Measurements from ENCODE around the gene GPR39. TPM values are rescaled to one million over a fixed set of nuclear protein-coding genes. Genes with fewer than 3 reads are reported as not detected.
"Not testable (repeated sequence)": the region's sequence is repeated elsewhere in the genome, so short reads cannot be mapped to it uniquely, and the experiment has no call there.

GPR39 gene
- total RNA-seq, 1 experiment from 2014 or later, result 0.50 TPM

- no peaks in the 10 kb centered on the region for H3K27me3 ChIP-seq (ENCODE audit: insufficient read depth, low read length)
- no peak overlapping the region for H4K91ac ChIP-seq (ENCODE audit: insufficient read length, low read depth, low read length)
- no peak overlapping the region for H2BK20ac ChIP-seq (ENCODE audit: low read depth, low read length, poor library complexity, severe bottlenecking)
- peaks cover 0 to 13% of the 10 kb centered on the region in 2 experiments; a peak in 2 of 4 replicates for H3K4me1 Mint-ChIP-seq
- H2BK15ac ChIP-seq (ENCODE audit: low read depth, low read length), result no peak overlapping the region
- no peak overlapping the region for H4K8ac ChIP-seq (replicated peaks; ENCODE audit: insufficient read length, low read depth, low read length)
- H3K9me3 Mint-ChIP-seq, result peaks cover 5 to 6% of the 10 kb centered on the region in 2 experiments; a peak in 3 of 5 replicates
- no peak overlapping the region for H2BK120ac ChIP-seq (ENCODE audit: low read depth, low read length, poor library complexity, severe bottlenecking)
- H4K5ac ChIP-seq (ENCODE audit: insufficient read length, low read depth, low read length), result no peak overlapping the region
- no peak overlapping the region for H2BK12ac ChIP-seq (ENCODE audit: insufficient read length, low read depth, low read length)
- WGBS (ENCODE audit: extremely low coverage, insufficient read length, low lambda C conversion rate), result no CpG with 5 or more reads among the region's 4 CpGs
- H3K4ac ChIP-seq (ENCODE audit: low read depth, low read length), result no peak overlapping the region
- DNase-seq, result no peak
- no peaks in the 10 kb centered on the region for H3K79me2 ChIP-seq (ENCODE audit: insufficient read depth, low read length)
- no peak overlapping the region for H3K23ac ChIP-seq (ENCODE audit: insufficient read length, low read depth, low read length)
- H2AFZ ChIP-seq (ENCODE audit: low read length), result no peak overlapping the region
- H3K79me1 ChIP-seq (ENCODE audit: insufficient read depth, low read depth, low read length, poor library complexity, severe bottlenecking), result no peaks in the 10 kb centered on the region
- no peak overlapping the region for H3K14ac ChIP-seq (ENCODE audit: insufficient read depth, low read length)
- H3K27ac ChIP-seq (ENCODE audit: insufficient read length, low read depth, low read length), result no peak overlapping the region
- no peak overlapping the region for H3T11ph ChIP-seq (ENCODE audit: low read length)
- H3K27ac Mint-ChIP-seq, result no peak overlapping the region
- H3K9ac ChIP-seq (ENCODE audit: extremely low read depth, insufficient read length, low read length), result no peak overlapping the region
- H2BK5ac ChIP-seq (ENCODE audit: insufficient read length, low read length), result no peak overlapping the region
- no peak overlapping the region for H3K4me3 Mint-ChIP-seq
- H3K27me3 Mint-ChIP-seq (ENCODE audit: low read depth), result no peaks in the 10 kb centered on the region
- no peaks in the 10 kb centered on the region for H4K20me1 ChIP-seq (ENCODE audit: control insufficient read depth, insufficient read depth, insufficient read length)
- H2AK5ac ChIP-seq (ENCODE audit: insufficient read length, low read length), result no peak overlapping the region
- no peak overlapping the region for H3K56ac ChIP-seq (ENCODE audit: insufficient read length, low read depth, low read length)
- H3K18ac ChIP-seq (ENCODE audit: insufficient read length, low read depth, low read length), result no peak overlapping the region
- H3K23me2 ChIP-seq (ENCODE audit: insufficient read length, low read depth, low read length, poor library complexity, severe bottlenecking), result no peaks in the 10 kb centered on the region
- H3K4me1 ChIP-seq (ENCODE audit: insufficient read depth, low read length), result no peaks in the 10 kb centered on the region
- H3K9me3 ChIP-seq (ENCODE audit: control insufficient read depth, low read depth, low read length), result no peaks in the 10 kb centered on the region
- no peak overlapping the region for H3K4me2 ChIP-seq (ENCODE audit: insufficient read depth, insufficient read length, low read length)
- H3K36me3 Mint-ChIP-seq (ENCODE audit: insufficient read depth in 1 of 3, low read depth in 3 of 3), result peaks cover 0 to 3% (median 0%) of the 10 kb centered on the region in 3 experiments; a peak in 2 of 7 replicates
- TF ChIP-seq CTCF (conservative IDR thresholded peaks at IDR 0.05), result no peak
These were observed 106.3 kb downstream of the GPR39 start for GRCh38 chr2:132522901-132523300.

GRCh38 chr2:132537061-132537460 lies 120.5 kb downstream of the GPR39 start:
- not testable (repeated sequence) for H3K4ac ChIP-seq (ENCODE audit: low read depth, low read length); H3K79me2 ChIP-seq (ENCODE audit: insufficient read depth, low read length); H4K5ac ChIP-seq (ENCODE audit: insufficient read length, low read depth, low read length); H3T11ph ChIP-seq (ENCODE audit: low read length); H4K91ac ChIP-seq (ENCODE audit: insufficient read length, low read depth, low read length); H3K36me3 Mint-ChIP-seq (ENCODE audit: insufficient read depth in 1 of 3, low read depth in 3 of 3); H2BK20ac ChIP-seq (ENCODE audit: low read depth, low read length, poor library complexity, severe bottlenecking); H3K27ac ChIP-seq (ENCODE audit: insufficient read length, low read depth, low read length); H3K27ac Mint-ChIP-seq; H3K14ac ChIP-seq (ENCODE audit: insufficient read depth, low read length); H3K27me3 ChIP-seq (ENCODE audit: insufficient read depth, low read length); H2AFZ ChIP-seq (ENCODE audit: low read length); H3K79me1 ChIP-seq (ENCODE audit: insufficient read depth, low read depth, low read length, poor library complexity, severe bottlenecking); H3K4me3 Mint-ChIP-seq; H3K4me2 ChIP-seq (ENCODE audit: insufficient read depth, insufficient read length, low read length); H2BK12ac ChIP-seq (ENCODE audit: insufficient read length, low read depth, low read length); H3K23ac ChIP-seq (ENCODE audit: insufficient read length, low read depth, low read length); H3K9ac ChIP-seq (ENCODE audit: extremely low read depth, insufficient read length, low read length); H2AK5ac ChIP-seq (ENCODE audit: insufficient read length, low read length); H3K18ac ChIP-seq (ENCODE audit: insufficient read length, low read depth, low read length); H4K8ac ChIP-seq (replicated peaks; ENCODE audit: insufficient read length, low read depth, low read length); H2BK5ac ChIP-seq (ENCODE audit: insufficient read length, low read length); H3K9me3 ChIP-seq (ENCODE audit: control insufficient read depth, low read depth, low read length); H2BK15ac ChIP-seq (ENCODE audit: low read depth, low read length); H2BK120ac ChIP-seq (ENCODE audit: low read depth, low read length, poor library complexity, severe bottlenecking); H4K20me1 ChIP-seq (ENCODE audit: control insufficient read depth, insufficient read depth, insufficient read length); DNase-seq; H3K23me2 ChIP-seq (ENCODE audit: insufficient read length, low read depth, low read length, poor library complexity, severe bottlenecking); H3K4me1 ChIP-seq (ENCODE audit: insufficient read depth, low read length); H3K27me3 Mint-ChIP-seq (ENCODE audit: low read depth); H3K56ac ChIP-seq (ENCODE audit: insufficient read length, low read depth, low read length)
- peaks cover 15 to 25% of the 10 kb centered on the region in 2 experiments for H3K9me3 Mint-ChIP-seq
- H3K4me1 Mint-ChIP-seq, result peaks cover 10 to 12% of the 10 kb centered on the region in 2 experiments
- WGBS (ENCODE audit: extremely low coverage, insufficient read length, low lambda C conversion rate), result no CpG with 5 or more reads among the region's 1 CpG

Measured in H9 (cell line).